PC-3 (cell line): ENCODE results near the gene ZBTB43. TPM values are rescaled to one million over a fixed set of nuclear protein-coding genes. Genes with fewer than 3 reads are reported as not detected.
"Not testable (repeated sequence)": the region's sequence is repeated elsewhere in the genome, so short reads cannot be mapped to it uniquely, and the experiment has no call there.

ENCODE experiments used
- ATAC-seq: fragments of 200-7000 bp; cut with Tn5 transposase; 2 replicates; pipeline ENCODE4 v1.9.1; 2020; ENCODE audit warnings: mild to moderate bottlenecking, moderate library complexity
- BruUV-seq: library from RNA; stranded (reverse); fragments of 400-500 nt; replicated peaks from 2 replicates; lab custom pipeline; 2021; lab: Mats Ljungman, UMichigan
- CTCF ChIA-PET: fragments of 300-600 bp; sonication (Branson Sonifier 250); formaldehyde crosslinking; loops from one replicate; lab custom pipeline; 2022; ENCODE audit warnings: antibody characterized with exemption; lab: Charles Lee
- POLR2A ChIA-PET: fragments of 300-600 bp; sonication (Branson Sonifier 250); formaldehyde crosslinking; loops from one replicate; lab custom pipeline; 2022; ENCODE audit warnings: antibody characterized with exemption; ENCODE audit not compliant: unreplicated experiment; lab: Charles Lee
- DNase-seq: peaks from one replicate; pipeline ENCODE4 v3.0.0-alpha.2; 2015
- H2AFZ ChIP-seq: fragments of 300-600 bp; sonication (generic); 2 replicates; pipeline ENCODE4 v1.6.0; 2016; ENCODE audit warnings: antibody characterized with exemption, low read length
- H3F3A ChIP-seq: fragments of 300-600 bp; sonication (generic); one replicate; pipeline ENCODE4 v1.6.0; 2017; ENCODE audit warnings: antibody characterized with exemption, low read length, control low read depth, mild to moderate bottlenecking; ENCODE audit not compliant: unreplicated experiment
- H3K27ac ChIP-seq: fragments of 300-600 bp; sonication (generic); 2 replicates; pipeline ENCODE4 v1.5.1; 2016; ENCODE audit warnings: mild to moderate bottlenecking, low read length
- H3K27me3 ChIP-seq: fragments of 300-600 bp; sonication (generic); 2 replicates; pipeline ENCODE4 v1.6.1; 2016; ENCODE audit warnings: low read length, mixed read lengths
- H3K36me3 ChIP-seq: fragments of 300-600 bp; sonication (generic); 2 replicates; pipeline ENCODE4 v1.6.1; 2016; ENCODE audit warnings: low read depth, mixed run types, low read length, mixed read lengths
- H3K4me1 ChIP-seq: fragments of 300-600 bp; sonication (generic); 2 replicates; pipeline ENCODE4 v1.5.1; 2016; ENCODE audit warnings: low read length; ENCODE audit not compliant: insufficient read depth
- H3K4me2 ChIP-seq: fragments of 300-600 bp; sonication (generic); 2 replicates; pipeline ENCODE4 v1.6.0; 2016; ENCODE audit warnings: low read length
- H3K4me3 ChIP-seq: fragments of 300-600 bp; sonication (generic); 2 replicates; pipeline ENCODE4 v1.5.1; 2016; ENCODE audit warnings: mild to moderate bottlenecking, low read length, mixed read lengths
- H3K79me2 ChIP-seq: fragments of 300-600 bp; sonication (generic); 2 replicates; pipeline ENCODE4 v1.6.1; 2017; ENCODE audit warnings: low read length, mixed read lengths
- H3K9ac ChIP-seq: fragments of 300-600 bp; sonication (generic); 2 replicates; pipeline ENCODE4 v1.6.0; 2016; ENCODE audit warnings: mild to moderate bottlenecking, low read length
- H3K9me2 ChIP-seq: fragments of 300-600 bp; sonication (generic); replicated peaks from 2 replicates; pipeline ENCODE4 v1.6.1; 2016; ENCODE audit warnings: mixed run types, low read length, mixed read lengths
- H3K9me3 ChIP-seq: fragments of 300-600 bp; sonication (generic); 2 replicates; pipeline ENCODE4 v1.6.1; 2016; ENCODE audit warnings: low read length, mixed read lengths
- H4K20me1 ChIP-seq: fragments of 300-600 bp; sonication (generic); 2 replicates; pipeline ENCODE4 v1.6.1; 2016; ENCODE audit warnings: low read length, mixed read lengths
- CTCF ChIP-seq: fragments of 300-600 bp; sonication (generic); conservative IDR thresholded peaks from 2 replicates; pipeline ENCODE4 v1.5.1; 2017; ENCODE audit warnings: antibody characterized with exemption, low read depth, mild to moderate bottlenecking, low read length
- EZH2 ChIP-seq: fragments of 300-600 bp; sonication (generic); IDR thresholded peaks from one replicate; pipeline ENCODE4 v1.6.1; 2017; ENCODE audit warnings: antibody characterized with exemption, mild to moderate bottlenecking, low read length; ENCODE audit not compliant: unreplicated experiment
- EZH2phosphoT487 ChIP-seq: fragments of 300-600 bp; sonication (generic); IDR thresholded peaks from 2 replicates; pipeline ENCODE4 v1.6.1; 2018; ENCODE audit warnings: mild to moderate bottlenecking, antibody characterized with exemption, low read length, borderline replicate concordance
- intact Hi-C: fragments of 100-400 bp; cut with micrococcal nuclease; formaldehyde crosslinking; loops from 2 replicates; pipeline ENCODE4 v1.9.0; 2023
- total RNA-seq: library from RNA; depleted of rRNA; stranded (reverse); fragments of >200 nt; gene quantifications from 2 replicates; pipeline ENCODE4 v1.2.3, GENCODE V29; 2014

ZBTB43 gene
- total RNA-seq, 1 experiment from 2014 or later: 5.9 TPM

- ChIA-PET CTCF (no interaction called here), POLR2A (no interaction called here)
- Histone ChIP-seq H2AFZ (no peak overlapping the region), H3K36me3 (no peaks in the 10 kb centered on the region; the same call in 1 of the 2 replicates), H3K9me2 (no peaks in the 10 kb centered on the region), H3K4me3 (no peak overlapping the region), H3K9ac (no peak overlapping the region), H3F3A (no peaks in the 10 kb centered on the region), H3K27me3 (no peaks in the 10 kb centered on the region), H4K20me1 (no peaks in the 10 kb centered on the region), H3K27ac (no peak overlapping the region), H3K4me1 (peaks cover 10% of the 10 kb centered on the region; the same call in 1 of the 2 replicates), H3K9me3 (no peaks in the 10 kb centered on the region), H3K4me2 (no peak overlapping the region), H3K79me2 (no peaks in the 10 kb centered on the region)
- DNase-seq: no peak
- ATAC-seq: no peak
- intact Hi-C loops: loop anchor here (5.0 kb wide), 1 partner anchor 172 kb away; the partner anchor contains the start of gene LMX1B
- no peak for TF ChIP-seq EZH2
- TF ChIP-seq EZH2phosphoT487: no peak
- TF ChIP-seq CTCF: no peak
- no TSS peak for BruUV-seq
Observed at GRCh38 chr9:126783949-126784348, 20.9 kb upstream of the ZBTB43 start.

GRCh38 chr9:126784401-126784800 lies 20.4 kb upstream of the ZBTB43 start:
- BruUV-seq: no TSS peak
- ATAC-seq (no peak), DNase-seq (no peak)
- no peak overlapping the region for H3K9ac ChIP-seq
- H3F3A ChIP-seq: no peaks in the 10 kb centered on the region
- no peaks in the 10 kb centered on the region for H3K27me3 ChIP-seq
- no peaks in the 10 kb centered on the region; the same call in 1 of the 2 replicates for H3K36me3 ChIP-seq
- POLR2A ChIA-PET: no interaction called here
- CTCF ChIA-PET: no interaction called here
- H3K27ac ChIP-seq: no peak overlapping the region
- intact Hi-C loops: loop anchor here (5.0 kb wide), 1 partner anchor 172 kb away; the partner anchor contains the start of gene LMX1B
- no peaks in the 10 kb centered on the region for H3K9me3 ChIP-seq
- no peak overlapping the region for H3K4me3 ChIP-seq
- no peaks in the 10 kb centered on the region for H3K79me2 ChIP-seq
- no peaks in the 10 kb centered on the region for H4K20me1 ChIP-seq
- H3K9me2 ChIP-seq: no peaks in the 10 kb centered on the region
- no peak overlapping the region for H3K4me2 ChIP-seq
- TF ChIP-seq EZH2 (no peak), CTCF (no peak), EZH2phosphoT487 (no peak)
- no peak overlapping the region for H2AFZ ChIP-seq
- peaks cover 11% of the 10 kb centered on the region; the same call in 1 of the 2 replicates for H3K4me1 ChIP-seq

GRCh38 chr9:126784841-126785240 lies 20.0 kb upstream of the ZBTB43 start:
- intact Hi-C loops: loop anchor here (5.0 kb wide), 1 partner anchor 173 kb away; the partner anchor contains the start of gene LMX1B

More at GRCh38 chr9:126784841-126785240, 20.0 kb upstream of the ZBTB43 start:
- H3K9me2 ChIP-seq, H3K36me3 ChIP-seq, CTCF ChIA-PET, ATAC-seq, H3K9me3 ChIP-seq, POLR2A ChIA-PET, H3K79me2 ChIP-seq, H4K20me1 ChIP-seq, BruUV-seq, H3K27me3 ChIP-seq, H3K27ac ChIP-seq, H3K4me2 ChIP-seq, DNase-seq, H3K4me3 ChIP-seq, H3K9ac ChIP-seq, H3F3A ChIP-seq, H2AFZ ChIP-seq: not testable (repeated sequence)
- H3K4me1 ChIP-seq: peaks cover 11% of the 10 kb centered on the region; the same call in 1 of the 2 replicates
